Neural progenitor cell (in vitro differentiated cells): ENCODE measurements around the gene EPB41L3. TPM values are rescaled to one million over a fixed set of nuclear protein-coding genes. Genes with fewer than 3 reads are reported as not detected.

Experiments used
- DNase-seq: peaks from one replicate; pipeline ENCODE4 v3.0.0-alpha.2; 2016; ENCODE audit warnings: low spot score
- H2AFZ ChIP-seq: fragments of 200-600 bp; sonication (generic); replicated peaks from 2 replicates; pipeline ENCODE4 v1.6.1; 2016; ENCODE audit warnings: antibody characterized with exemption
- H3F3A ChIP-seq: fragments of 200-600 bp; sonication (generic); 2 replicates; pipeline ENCODE4 v1.6.1; 2016; ENCODE audit warnings: antibody characterized with exemption, low read depth
- H3K27ac ChIP-seq: fragments of 200-600 bp; sonication (generic); 2 replicates; pipeline ENCODE4 v1.5.1; 2016; ENCODE audit warnings: mild to moderate bottlenecking
- H3K27me3 ChIP-seq: fragments of 200-600 bp; sonication (generic); 2 replicates; pipeline ENCODE4 v1.6.1; 2016; ENCODE audit warnings: mild to moderate bottlenecking, moderate library complexity
- H3K36me3 ChIP-seq: fragments of 200-600 bp; sonication (generic); 2 replicates; pipeline ENCODE4 v1.5.1; 2016
- H3K4me1 ChIP-seq: fragments of 200-600 bp; sonication (generic); 2 replicates; pipeline ENCODE4 v1.6.1; 2016; ENCODE audit warnings: mixed run types
- H3K4me2 ChIP-seq: fragments of 200-600 bp; sonication (generic); 2 replicates; pipeline ENCODE4 v1.6.1; 2016
- H3K4me3 ChIP-seq: fragments of 200-600 bp; sonication (generic); 2 replicates; pipeline ENCODE4 v1.5.1; 2016
- H3K79me2 ChIP-seq: fragments of 200-600 bp; sonication (generic); 2 replicates; pipeline ENCODE4 v1.6.1; 2016; ENCODE audit warnings: low read depth
- H3K9ac ChIP-seq: fragments of 200-600 bp; sonication (generic); 2 replicates; pipeline ENCODE4 v1.6.1; 2016
- H3K9me3 ChIP-seq: fragments of 200-600 bp; sonication (generic); 2 replicates; pipeline ENCODE4 v1.5.1; 2016; ENCODE audit warnings: low read depth
- H4K20me1 ChIP-seq: fragments of 200-600 bp; sonication (generic); 2 replicates; pipeline ENCODE4 v1.6.1; 2016; ENCODE audit warnings: low read depth
- H3K27ac Mint-ChIP-seq: 3 replicates; pipeline ENCODE4 v1.8.0; 2021; ENCODE audit warnings: mixed read lengths
- H3K27me3 Mint-ChIP-seq: 2 replicates; pipeline ENCODE4 v1.8.0; 2022; ENCODE audit warnings: low read depth, mild to moderate bottlenecking, inconsistent platforms, moderate library complexity, mixed read lengths; ENCODE audit not compliant: insufficient read depth
- H3K36me3 Mint-ChIP-seq: 3 replicates; pipeline ENCODE4 v1.8.0; 2021; ENCODE audit warnings: mixed read lengths
- H3K4me1 Mint-ChIP-seq: 3 replicates; pipeline ENCODE4 v1.8.0; 2021; ENCODE audit warnings: mixed read lengths
- H3K4me3 Mint-ChIP-seq: 3 replicates; pipeline ENCODE4 v1.8.0; 2021; ENCODE audit warnings: mild to moderate bottlenecking, moderate library complexity, mixed read lengths
- H3K9me3 Mint-ChIP-seq: 3 replicates; pipeline ENCODE4 v1.8.0; 2020; ENCODE audit warnings: mixed read lengths
- CTCF ChIP-seq: fragments of 200-600 bp; sonication (generic); IDR thresholded peaks from 2 replicates; pipeline ENCODE4 v1.5.1; 2017; ENCODE audit warnings: antibody characterized with exemption, mild to moderate bottlenecking
- EZH2 ChIP-seq: fragments of 200-600 bp; sonication (generic); IDR thresholded peaks from 2 replicates; pipeline ENCODE4 v1.6.1; 2017; ENCODE audit warnings: antibody characterized with exemption, mild to moderate bottlenecking, moderate library complexity
- EZH2phosphoT487 ChIP-seq: fragments of 200-600 bp; sonication (generic); IDR thresholded peaks from 2 replicates; pipeline ENCODE4 v1.6.1; 2017; ENCODE audit warnings: antibody characterized with exemption
- total RNA-seq: library from RNA; depleted of rRNA; stranded (reverse); fragments of >200 nt; gene quantifications from 2 replicates; pipeline ENCODE4 v1.2.3, GENCODE V29; 2015; ENCODE audit warnings: low replicate concordance

Gene EPB41L3
- total RNA-seq, 1 donor from 2014 or later = 8.6 TPM

GRCh38 chr18:5475267-5475666 lies 68.5 kb downstream of the EPB41L3 start:
- Histone ChIP-seq H3K27ac (no peak overlapping the region), H3K27me3 (no peaks in the 10 kb centered on the region), H3K79me2 (no peaks in the 10 kb centered on the region), H3K36me3 (no peaks in the 10 kb centered on the region), H3K4me1 (peaks cover 24% of the 10 kb centered on the region), H3K4me2 (no peak overlapping the region), H4K20me1 (no peaks in the 10 kb centered on the region), H3K4me3 (no peak overlapping the region), H3K9ac (no peak overlapping the region), H2AFZ (no peak overlapping the region), H3K9me3 (no peaks in the 10 kb centered on the region), H3F3A (no peaks in the 10 kb centered on the region)
- TF ChIP-seq CTCF (no peak), EZH2phosphoT487 (no peak), EZH2 (no peak)
- Mint-ChIP-seq H3K9me3 (no peaks in the 10 kb centered on the region), H3K27ac (no peak overlapping the region), H3K36me3 (no peaks in the 10 kb centered on the region), H3K4me3 (no peak overlapping the region), H3K4me1 (peaks cover 6% of the 10 kb centered on the region), H3K27me3 (no peaks in the 10 kb centered on the region)
- no peak for DNase-seq

GRCh38 chr18:5469340-5469739 lies 74.5 kb downstream of the EPB41L3 start:
- Histone ChIP-seq H3K36me3 (no peaks in the 10 kb centered on the region), H3K79me2 (no peaks in the 10 kb centered on the region), H3K9ac (no peak overlapping the region), H3K4me2 (no peak overlapping the region), H4K20me1 (no peaks in the 10 kb centered on the region), H3K9me3 (no peaks in the 10 kb centered on the region), H3K4me3 (no peak overlapping the region), H3F3A (no peaks in the 10 kb centered on the region), H3K27me3 (no peaks in the 10 kb centered on the region), H3K4me1 (no peaks in the 10 kb centered on the region), H3K27ac (no peak overlapping the region), H2AFZ (no peak overlapping the region)
- Mint-ChIP-seq H3K36me3 (no peaks in the 10 kb centered on the region), H3K4me1 (no peaks in the 10 kb centered on the region), H3K27me3 (peaks cover 2% of the 10 kb centered on the region), H3K9me3 (no peaks in the 10 kb centered on the region), H3K27ac (no peak overlapping the region), H3K4me3 (no peak overlapping the region)
- DNase-seq = no peak
- TF ChIP-seq EZH2 = no peak
- TF ChIP-seq CTCF = no peak
- no peak for TF ChIP-seq EZH2phosphoT487

GRCh38 chr18:5468394-5468793 lies 75.4 kb downstream of the EPB41L3 start:
- H3K36me3 ChIP-seq = no peaks in the 10 kb centered on the region
- H4K20me1 ChIP-seq = no peaks in the 10 kb centered on the region
- Mint-ChIP-seq H3K27ac (no peak overlapping the region), H3K4me1 (no peaks in the 10 kb centered on the region), H3K36me3 (no peaks in the 10 kb centered on the region), H3K9me3 (no peaks in the 10 kb centered on the region), H3K4me3 (no peak overlapping the region), H3K27me3 (peaks cover 2% of the 10 kb centered on the region)
- no peak overlapping the region for H3K9ac ChIP-seq
- no peaks in the 10 kb centered on the region for H3F3A ChIP-seq
- no peaks in the 10 kb centered on the region for H3K27me3 ChIP-seq
- H3K9me3 ChIP-seq = no peaks in the 10 kb centered on the region
- no peak overlapping the region for H3K4me3 ChIP-seq
- no peak overlapping the region for H3K4me2 ChIP-seq
- DNase-seq = no peak
- no peaks in the 10 kb centered on the region for H3K79me2 ChIP-seq
- no peak overlapping the region for H2AFZ ChIP-seq
- H3K27ac ChIP-seq = no peak overlapping the region
- TF ChIP-seq EZH2 = no peak
- TF ChIP-seq CTCF = no peak
- no peak for TF ChIP-seq EZH2phosphoT487
- no peaks in the 10 kb centered on the region for H3K4me1 ChIP-seq

- H3K27ac ChIP-seq = no peak overlapping the region
- H3K27ac Mint-ChIP-seq = no peak overlapping the region
- H3K4me3 ChIP-seq = no peak overlapping the region
- no peaks in the 10 kb centered on the region for H3K36me3 Mint-ChIP-seq
- no peaks in the 10 kb centered on the region for H3K79me2 ChIP-seq
- no peaks in the 10 kb centered on the region for H3K27me3 ChIP-seq
- no peak for DNase-seq
- no peak overlapping the region for H3K4me3 Mint-ChIP-seq
- peaks cover 6% of the 10 kb centered on the region for H3K4me1 Mint-ChIP-seq
- no peaks in the 10 kb centered on the region for H3K36me3 ChIP-seq
- no peaks in the 10 kb centered on the region for H3K4me1 ChIP-seq
- no peak overlapping the region for H2AFZ ChIP-seq
- no peak overlapping the region for H3K9ac ChIP-seq
- H3K9me3 ChIP-seq = no peaks in the 10 kb centered on the region
- peaks cover 2% of the 10 kb centered on the region for H3K27me3 Mint-ChIP-seq
- TF ChIP-seq CTCF = no peak
- no peaks in the 10 kb centered on the region for H4K20me1 ChIP-seq
- H3K9me3 Mint-ChIP-seq = no peaks in the 10 kb centered on the region
- no peak overlapping the region for H3K4me2 ChIP-seq
- H3F3A ChIP-seq = no peaks in the 10 kb centered on the region
Observed at GRCh38 chr18:5467671-5468070, 76.1 kb downstream of the EPB41L3 start.
